ENCODE results near the gene CGGBP1.
"Not testable (repeated sequence)": the region's sequence is repeated elsewhere in the genome, so short reads cannot be mapped to it uniquely, and the experiment has no call there.

The CGGBP1 gene

GRCh38 chr3:88033808-88034207, 25.0 kb downstream of the CGGBP1 start:
- DNase-seq: no peak

DNA sequence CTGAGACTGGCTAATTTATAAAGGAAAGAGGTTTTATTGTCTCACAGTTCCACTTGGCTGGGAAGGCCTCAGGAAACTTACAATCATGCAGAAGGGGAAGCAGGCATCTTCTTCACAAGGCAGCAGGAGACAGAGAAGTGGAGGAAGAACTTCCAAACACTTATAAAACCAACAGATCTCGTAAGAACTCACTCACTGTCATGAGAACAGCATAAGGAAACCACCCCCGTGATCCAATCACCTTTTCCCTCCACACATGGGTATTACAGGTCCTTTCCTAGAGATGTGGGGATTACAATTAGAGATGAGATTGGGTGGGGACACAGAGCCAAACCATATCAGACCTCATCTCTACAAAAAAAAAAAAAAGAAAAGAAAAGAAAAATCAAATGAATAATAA, 25.7 kb downstream of the CGGBP1 start:
- no peak for DNase-seq

DNA sequence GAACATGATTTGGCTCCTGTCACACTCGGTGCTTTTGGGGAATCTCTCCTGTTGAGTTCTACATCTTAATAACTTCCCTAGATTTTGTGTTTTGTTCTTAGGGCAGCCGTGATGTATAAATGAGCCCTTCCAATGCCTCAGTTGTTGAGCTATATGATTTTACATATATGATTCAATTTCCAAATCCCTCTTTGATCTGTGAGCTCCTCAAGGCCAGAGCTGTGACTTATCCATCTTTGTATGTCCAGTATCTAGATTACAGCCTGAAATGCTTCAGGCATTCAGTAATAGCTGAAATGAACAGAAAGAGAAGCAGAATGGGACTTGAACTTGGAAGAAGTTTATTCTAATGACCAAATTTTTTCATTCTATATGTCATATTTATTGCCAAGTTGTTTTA, 26.6 kb downstream of the CGGBP1 start:
- DNase-seq: peak; percentile 43

DNA sequence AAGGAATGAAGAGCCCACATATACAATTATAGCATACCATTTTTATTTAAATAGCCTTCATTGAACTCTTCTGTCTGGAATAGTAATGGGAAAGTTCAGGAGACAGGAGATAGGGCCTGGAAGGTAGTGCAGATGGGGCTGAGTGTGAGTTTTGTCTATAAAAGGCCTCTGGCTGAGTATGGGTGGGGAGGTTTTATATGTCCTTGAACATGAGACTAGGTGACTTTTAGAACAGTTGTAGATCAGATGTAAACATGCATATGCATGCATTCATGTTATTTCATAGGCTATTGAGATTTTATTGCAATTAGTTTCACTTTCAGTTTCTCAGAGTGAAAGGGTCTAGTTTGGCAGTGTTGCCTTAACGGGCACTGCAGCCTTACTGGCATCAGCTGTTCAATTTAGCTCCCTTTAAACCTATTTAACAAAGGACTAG, 27.1 kb downstream of the CGGBP1 start:
- peak; percentile 40 for DNase-seq

- DNase-seq: no peak
Measured at GRCh38 chr3:88030210-88030609, 28.6 kb downstream of the CGGBP1 start.

DNA sequence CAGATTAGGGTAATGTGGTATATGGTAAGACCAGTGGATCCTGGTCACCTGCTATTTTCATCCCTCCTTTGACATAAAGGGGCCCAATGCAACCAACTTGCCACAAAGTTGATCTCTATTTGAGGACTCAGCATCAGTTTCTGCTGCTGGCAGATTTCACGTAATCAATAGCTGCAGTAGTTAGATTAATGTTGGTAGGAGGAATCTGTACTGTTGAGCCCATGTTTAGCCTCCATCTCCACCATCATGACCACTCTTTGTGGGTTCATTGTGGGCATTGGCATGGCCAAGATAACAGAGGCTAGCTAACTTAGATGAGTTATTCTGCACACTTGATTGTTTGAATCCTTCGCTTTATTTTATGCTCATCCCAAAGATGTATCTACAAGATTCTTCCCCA, 29.9 kb downstream of the CGGBP1 start:
- no peak for DNase-seq

- DNase-seq: no peak
Measured at GRCh38 chr3:88025001-88025552, 33.7 kb downstream of the CGGBP1 start.

DNA sequence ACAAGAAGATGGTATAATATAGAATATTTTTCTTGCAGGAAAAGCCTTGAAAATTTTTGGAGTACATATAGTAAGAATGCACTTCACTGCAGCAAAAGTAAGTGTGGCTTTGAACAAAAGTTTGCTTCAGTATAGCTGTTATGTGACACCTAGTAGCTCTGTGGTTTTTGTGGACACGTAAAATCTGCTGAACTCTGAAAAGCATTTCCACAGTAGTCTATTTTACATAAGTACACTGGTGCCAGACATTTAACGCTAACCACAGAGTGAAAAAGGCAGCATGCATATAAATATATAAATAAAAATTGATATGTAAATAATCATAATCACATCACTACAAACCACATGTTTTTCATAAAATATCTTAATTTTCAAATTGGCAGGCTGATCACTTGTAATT, 39.8 kb downstream of the CGGBP1 start:
- DNase-seq: no peak

GRCh38 chr3:88015656-88016055, 43.1 kb downstream of the CGGBP1 start:
- DNase-seq: not testable (repeated sequence)

DNA sequence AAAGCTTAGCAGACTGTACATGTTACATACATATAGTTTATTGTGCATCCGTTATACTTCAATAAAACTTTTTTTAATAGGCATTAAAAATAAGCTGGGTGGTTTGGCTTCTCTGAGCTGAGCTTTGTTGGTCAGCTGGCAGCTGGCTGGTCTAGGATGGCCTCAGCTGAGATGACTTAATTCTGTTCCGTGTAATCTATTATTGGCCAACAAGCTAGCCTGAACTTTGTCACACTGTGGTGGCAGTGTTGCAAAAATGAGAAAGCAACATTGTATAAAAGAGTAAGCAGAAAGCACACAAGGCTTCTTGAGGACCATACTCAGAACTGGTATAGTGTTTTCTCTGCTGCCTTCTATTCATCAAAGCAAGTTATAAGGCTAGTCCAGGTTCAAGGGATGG, 45.2 kb downstream of the CGGBP1 start:
- DNase-seq: no peak

DNA sequence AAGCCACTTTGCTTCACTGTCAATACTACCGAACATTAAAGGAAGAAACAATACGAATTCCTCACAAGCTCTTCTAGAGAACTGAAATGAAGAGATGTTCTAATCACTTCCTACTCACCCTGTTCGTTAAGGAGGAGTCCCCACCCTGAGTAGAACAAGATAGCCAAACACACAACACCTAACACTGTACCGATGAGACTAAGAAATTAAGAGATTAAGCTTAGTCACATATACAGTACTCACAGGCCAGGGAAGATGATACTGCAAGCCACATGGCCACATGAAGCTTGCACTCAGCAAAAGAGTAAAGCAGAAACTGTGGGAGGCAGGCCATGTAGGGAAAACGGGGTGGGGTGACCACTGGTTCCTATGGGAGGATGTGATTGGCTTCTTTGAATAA, 48.0 kb downstream of the CGGBP1 start:
- no peak for DNase-seq

GRCh38 chr3:88009066-88009465, 49.7 kb downstream of the CGGBP1 start:
- DNase-seq: no peak

GRCh38 chr3:88005066-88005465, 53.7 kb downstream of the CGGBP1 start:
- DNase-seq: no peak

DNA sequence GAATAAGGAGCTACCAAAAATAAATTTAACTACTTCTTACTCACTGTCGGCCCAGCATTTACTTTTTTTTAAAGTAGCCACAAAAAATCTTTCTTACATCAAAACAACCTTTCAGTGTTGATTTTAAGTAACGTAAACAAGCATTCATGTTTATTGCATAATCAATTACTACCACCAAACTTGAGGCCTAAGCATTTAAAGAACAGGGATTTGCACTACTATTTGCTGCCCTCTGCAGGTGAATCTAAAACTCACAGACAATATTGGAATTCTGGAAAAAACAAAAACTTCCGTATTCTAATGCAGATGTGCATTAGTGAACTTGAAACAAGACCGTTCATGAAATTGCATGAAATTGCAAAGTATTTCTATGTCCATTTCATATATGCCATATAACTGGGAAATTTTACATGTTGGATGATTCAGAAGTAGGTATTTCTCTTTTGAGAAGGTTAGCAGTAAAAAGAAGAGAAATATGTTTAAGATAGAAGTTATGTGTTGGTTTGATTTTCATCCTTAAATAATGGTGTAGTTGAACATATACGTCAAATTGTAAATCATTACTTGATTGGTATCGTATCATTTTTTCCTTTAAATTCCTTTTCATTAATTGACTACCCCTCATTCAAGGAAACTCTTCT, 55.6 kb downstream of the CGGBP1 start:
- DNase-seq: peak; percentile 6

- no peak for DNase-seq
Measured at GRCh38 chr3:88002448-88002847, 56.4 kb downstream of the CGGBP1 start.

All from kidney glomerular epithelial cell (primary cell).